Measurements from ENCODE around the gene CPLX3.

The CPLX3 gene

DNA sequence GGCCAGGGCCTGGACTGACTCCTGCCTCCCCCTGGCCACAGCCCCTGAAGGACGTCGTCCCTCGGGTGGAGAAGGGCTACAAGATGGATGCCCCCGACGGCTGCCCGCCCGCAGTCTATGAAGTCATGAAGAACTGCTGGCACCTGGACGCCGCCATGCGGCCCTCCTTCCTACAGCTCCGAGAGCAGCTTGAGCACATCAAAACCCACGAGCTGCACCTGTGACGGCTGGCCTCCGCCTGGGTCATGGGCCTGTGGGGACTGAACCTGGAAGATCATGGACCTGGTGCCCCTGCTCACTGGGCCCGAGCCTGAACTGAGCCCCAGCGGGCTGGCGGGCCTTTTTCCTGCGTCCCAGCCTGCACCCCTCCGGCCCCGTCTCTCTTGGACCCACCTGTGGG is 24.1 kb upstream of the CPLX3 start:
- DNase-seq (ENCODE audit: low read depth, low spot score), result no peak

DNA sequence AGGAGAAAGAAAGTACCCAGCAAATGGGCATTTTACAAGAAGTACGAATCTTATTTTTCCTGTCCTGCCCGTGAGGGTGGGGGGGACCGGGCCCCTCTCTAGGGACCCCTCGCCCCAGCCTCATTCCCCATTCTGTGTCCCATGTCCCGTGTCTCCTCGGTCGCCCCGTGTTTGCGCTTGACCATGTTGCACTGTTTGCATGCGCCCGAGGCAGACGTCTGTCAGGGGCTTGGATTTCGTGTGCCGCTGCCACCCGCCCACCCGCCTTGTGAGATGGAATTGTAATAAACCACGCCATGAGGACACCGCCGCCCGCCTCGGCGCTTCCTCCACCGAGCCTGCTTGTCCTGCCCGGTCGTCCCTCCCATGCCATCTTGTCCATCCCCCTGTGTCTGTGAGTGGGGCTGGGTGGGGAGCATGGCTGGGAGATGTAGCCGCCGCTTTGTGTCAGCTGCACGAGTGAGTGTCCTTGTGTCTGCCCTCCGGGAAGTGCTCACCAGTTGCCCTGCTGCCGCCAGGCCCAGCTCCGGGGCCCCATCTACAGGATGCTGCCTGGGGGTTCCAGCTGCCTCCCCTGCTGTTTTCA is 23.5 kb upstream of the CPLX3 start:
- DNase-seq (ENCODE audit: low read depth, low spot score), result no peak

DNA sequence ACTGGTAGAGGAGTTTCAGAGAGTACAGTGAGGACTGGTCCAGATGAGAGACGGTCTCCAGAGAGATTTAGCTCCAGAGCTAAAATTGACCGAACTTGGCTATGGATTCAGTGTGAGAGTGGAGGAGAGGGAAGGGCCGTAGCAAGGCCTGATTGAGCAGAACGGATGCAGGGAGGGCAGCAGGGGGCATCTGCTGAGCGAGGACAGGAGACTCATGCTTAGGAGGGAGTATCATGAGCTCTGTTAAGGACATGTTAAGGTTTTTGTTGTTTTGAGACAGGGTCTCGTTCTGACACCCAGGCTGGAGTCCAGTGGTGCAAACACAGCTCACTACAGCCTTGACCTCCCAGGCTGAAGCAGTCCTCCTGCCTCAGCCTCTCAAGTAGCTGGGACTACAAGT is 21.5 kb upstream of the CPLX3 start:
- DNase-seq (ENCODE audit: low read depth, low spot score), result no peak

DNA sequence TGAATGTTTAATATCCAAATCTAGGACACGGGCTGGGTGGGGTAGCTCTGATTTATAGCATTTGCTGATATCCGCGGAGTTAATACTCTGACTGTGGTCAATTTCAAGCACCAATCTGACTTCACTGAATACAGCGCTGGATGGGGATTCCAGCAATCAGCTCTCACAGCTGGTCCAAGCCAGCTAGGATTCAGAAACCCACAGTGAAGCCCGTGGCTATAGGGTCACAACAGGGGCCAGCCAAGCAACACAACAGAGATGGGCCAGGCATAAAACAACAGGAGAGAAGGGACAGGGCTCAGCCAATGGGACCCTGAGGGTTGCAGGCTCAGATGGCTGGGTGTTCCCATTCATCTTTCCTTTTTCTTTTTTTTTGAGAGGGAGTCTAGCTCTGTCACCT is 19.1 kb upstream of the CPLX3 start:
- no peak for DNase-seq (ENCODE audit: low read depth, low spot score)

DNA sequence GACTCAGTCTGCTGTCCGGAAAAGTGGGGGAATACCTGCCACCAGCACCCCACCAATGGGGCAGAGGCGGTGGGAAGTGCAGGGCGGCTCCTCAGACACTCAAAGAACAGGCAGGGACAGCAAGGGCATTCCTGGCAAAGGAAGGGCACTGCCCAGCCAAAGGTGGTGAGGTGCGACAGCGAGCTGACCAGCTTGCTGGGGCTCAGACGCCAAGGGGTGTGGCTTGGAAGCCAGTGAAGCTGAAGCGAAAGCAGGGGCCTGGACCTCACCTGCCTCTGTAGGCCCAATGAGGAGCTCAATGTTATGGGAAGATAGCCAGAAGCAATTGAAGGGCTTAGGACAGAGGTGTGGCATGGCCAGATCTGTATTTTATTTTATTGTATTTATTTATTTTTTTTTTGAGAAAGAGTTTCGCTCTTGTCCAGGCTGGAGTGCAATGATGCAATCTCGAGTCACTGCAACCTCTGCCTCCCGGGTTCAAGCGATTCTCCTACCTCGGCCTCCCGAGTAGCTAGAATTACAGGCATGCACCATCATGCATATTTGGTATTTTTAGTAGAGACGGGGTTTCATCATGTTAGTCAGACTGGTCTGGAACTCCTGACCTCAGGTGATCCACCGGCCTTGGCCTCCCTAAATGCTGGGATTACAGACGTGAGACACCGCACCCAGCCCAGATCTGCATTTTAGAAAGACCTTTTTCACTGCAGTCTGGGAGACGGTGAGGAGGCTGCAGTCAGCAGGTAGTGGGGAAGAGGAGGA is 18.2 kb upstream of the CPLX3 start:
- DNase-seq (ENCODE audit: low read depth, low spot score), result no peak

DNA sequence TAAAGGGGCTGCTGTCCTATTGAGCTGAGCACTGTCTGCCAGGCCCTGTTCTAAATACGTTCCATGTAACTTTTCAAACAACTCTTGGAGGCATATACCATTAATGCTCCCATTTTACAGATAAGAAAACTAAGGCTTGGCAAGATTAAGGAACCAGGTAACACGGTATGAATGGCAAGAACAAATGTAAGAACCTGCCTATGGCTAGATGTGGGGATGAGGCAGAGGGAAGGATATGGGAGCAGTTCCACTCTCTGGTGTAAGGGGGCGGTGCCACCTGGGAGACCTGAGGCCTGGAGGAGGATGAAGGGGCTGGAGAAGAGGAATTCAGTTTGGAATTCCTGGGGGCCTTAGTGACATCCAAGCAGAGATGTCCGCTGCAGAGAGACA is 17.6 kb upstream of the CPLX3 start:
- DNase-seq (ENCODE audit: low read depth, low spot score), result no peak

DNA sequence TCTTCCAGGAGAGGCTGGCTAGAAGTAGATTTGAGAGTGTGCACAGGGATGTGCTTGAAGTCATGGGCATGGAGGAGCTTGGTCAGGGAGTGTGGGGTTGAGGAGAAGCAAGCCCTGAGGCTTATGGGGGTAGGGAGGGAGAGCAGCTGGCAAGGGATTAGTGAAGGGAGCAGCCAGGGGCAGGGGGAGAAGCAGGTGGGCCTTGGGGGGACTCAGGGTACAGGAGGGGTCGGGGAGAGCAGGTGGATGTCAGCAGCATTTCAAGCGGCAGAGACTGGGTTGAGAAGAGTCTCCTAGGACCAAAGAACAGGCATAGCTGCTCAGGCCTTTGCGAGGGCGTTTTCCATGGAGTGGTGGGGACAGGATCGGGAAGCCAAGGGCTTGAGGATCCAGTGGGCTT is 17.2 kb upstream of the CPLX3 start:
- no peak for DNase-seq (ENCODE audit: low read depth, low spot score)

DNA sequence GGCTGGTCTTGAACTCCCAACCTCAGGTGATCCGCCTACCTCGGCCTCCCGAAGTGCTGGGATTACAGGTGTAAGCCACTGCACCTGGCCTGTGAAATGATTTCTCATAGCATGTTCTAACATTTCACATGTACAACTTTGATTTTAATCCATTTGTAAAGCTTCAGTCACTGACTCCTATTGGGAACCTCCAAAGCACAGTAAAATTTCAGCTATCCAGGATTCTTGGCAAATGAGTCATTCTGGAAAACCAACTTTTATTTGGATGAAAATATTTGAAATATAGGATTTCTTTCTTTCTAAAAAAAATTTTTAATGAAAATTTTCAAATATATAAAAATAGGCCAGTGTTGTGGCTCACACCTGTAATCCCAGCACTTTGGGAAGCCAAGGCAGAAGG is 16.5 kb upstream of the CPLX3 start:
- DNase-seq (ENCODE audit: low read depth, low spot score), result no peak

DNA sequence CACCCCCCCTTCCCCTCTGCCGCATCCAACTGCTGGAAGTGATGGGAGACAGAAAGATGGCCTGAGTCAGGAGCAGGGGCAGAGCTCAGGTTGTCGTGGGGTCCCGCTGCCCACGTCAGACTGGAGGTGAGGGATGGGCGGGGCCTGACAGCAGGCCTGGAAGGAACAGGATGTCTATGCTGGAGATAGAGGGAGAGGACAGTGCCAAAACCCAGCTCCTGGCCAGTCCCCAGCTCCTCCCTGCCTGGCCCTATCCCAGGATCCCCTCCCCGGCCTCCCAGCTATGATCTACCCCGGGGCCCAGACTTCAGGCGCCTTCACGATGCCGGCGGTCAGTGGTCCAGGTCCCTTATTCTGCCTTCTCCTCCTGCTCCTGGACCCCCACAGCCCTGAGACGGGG is 13.9 kb upstream of the CPLX3 start, which contains the start of gene LMAN1L:
TSS of gene LMAN1L (plus strand) at position 303 of the 400 bp plus-strand sequence. CDS start at position 323, 20 bp downstream.
- no peak for DNase-seq (ENCODE audit: low read depth, low spot score)

DNA sequence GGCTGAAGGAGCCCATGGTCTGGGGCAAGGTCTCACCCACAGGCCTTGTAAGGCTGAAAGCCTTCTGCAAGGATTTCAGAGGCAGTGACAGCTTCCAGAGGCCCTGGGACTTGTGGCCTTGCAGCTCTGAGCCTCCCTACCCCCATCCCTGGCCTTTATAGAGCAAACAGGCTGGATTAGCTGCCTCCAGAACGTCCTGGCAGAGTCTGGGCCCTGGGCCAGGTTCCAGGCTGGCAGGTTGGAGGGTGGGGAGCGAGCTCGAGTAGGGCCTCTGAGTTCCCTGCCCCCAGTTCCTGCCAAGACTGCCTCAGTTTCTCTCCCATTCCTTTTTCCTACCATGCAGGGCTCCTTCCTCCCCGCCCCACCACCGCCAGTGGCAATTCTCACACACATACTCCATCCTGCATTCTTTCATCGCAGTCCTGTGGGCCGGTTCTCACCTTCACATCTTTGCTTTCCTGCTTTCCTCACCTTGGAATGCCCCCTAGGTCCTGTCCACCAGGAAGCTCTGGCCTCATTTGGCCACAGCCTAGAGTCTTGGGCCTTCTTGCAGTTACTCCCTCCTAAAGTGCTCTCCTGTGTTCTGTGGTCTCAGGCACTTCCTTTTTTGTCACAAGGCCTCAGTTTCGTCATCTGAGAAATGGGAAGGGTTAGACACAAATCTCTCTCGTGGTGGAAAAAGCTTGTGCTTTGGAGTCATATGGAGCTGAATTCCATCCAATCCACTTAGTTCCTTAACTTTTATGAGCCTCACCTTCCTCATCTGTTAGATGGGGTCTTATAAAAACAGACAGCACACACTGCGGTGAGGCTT is 11.1 kb upstream of the CPLX3 start:
- DNase-seq (ENCODE audit: low read depth, low spot score), result no peak

DNA sequence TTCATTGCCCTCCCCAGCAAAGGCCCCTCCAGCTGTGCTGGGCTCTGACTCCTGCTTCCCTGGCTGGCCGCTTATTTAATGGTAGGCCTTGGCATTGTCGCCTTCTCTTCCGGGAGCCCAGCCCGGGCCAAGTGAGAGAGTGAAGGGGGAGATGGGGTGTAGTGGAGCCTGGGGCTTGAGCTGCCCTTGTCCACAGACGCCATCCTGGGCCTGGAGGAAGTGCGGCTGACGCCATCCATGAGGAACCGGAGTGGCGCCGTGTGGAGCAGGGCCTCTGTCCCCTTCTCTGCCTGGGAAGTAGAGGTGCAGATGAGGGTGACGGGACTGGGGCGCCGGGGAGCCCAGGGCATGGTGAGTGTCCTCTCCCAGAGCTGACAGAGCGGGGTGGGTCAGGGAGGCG is 10.5 kb upstream of the CPLX3 start:
- DNase-seq (ENCODE audit: low read depth, low spot score), result no peak

DNA sequence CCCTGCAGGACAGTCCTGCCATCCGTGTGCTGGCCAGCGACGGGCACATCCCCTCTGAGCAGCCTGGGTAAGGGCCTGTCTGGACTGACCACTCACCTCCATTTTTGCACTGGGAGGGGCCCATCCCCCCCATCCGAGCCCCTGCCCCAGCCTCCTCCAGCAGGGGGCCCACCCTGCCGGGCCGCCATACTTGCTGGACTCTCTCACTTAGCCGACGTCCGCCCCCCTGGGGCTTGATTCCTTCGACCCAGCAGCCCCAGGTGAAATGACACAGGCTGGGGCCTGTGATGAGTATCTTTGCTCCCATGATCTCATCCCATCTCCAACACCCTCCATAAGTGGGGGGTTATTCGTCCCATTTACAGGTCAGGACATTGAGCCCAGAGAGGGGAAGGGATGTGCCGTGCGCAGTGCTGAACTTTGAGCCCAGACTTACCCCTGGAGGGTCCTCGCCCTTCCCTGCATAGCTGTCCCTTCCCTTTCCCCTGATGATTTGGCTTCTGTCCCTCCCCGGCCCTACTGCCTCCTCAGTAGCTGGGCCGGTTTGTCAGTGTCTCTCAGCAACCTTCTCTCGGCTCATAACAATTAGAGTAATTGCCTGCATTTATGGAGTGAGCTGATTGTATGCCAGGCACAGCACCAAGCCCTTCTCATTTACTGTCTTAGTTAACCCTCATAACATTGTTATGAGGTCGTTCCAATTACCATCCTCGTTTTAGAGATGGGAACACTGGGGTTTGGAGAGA is 9.6 kb upstream of the CPLX3 start:
- DNase-seq (ENCODE audit: low read depth, low spot score), result no peak

DNA sequence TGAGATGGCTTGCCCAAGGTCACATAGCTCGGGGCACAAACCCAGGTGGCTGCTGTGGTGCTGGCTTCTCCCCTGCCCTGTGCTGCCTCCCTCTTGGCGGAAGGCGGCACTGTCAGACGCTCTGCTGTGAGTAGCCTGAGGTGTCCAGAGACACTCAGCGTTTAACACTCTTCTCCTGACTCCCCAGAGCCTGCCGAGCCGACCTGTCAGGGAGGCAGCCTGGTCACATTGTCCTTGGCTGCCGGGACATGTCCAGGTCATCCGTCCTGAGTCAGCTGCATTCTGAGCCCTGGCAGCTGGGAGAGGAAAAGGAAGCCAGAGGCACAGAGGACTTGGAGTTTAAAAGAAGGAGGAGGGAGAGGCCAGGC is 9.1 kb upstream of the CPLX3 start:
- DNase-seq (ENCODE audit: low read depth, low spot score), result no peak

DNA sequence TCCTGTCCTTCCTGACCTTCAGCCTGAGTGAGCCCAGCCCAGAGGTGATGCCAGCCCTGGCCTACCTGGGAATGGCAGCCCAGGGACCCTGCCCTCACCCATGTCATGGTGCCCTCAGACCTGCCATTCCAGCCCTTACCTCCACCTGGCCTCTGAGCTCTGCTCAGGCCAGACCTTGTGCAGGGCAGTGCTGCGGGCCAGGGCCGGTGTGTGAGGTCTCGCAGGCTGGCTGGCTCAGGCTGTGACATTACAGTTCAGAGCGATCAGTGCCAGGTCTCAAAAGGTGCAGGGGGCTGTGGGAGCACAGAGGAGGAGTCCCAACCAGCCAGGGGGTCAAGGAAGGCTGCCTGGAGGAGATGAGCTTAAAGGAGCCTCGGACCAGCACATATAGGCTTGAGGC is 6.4 kb upstream of the CPLX3 start:
- DNase-seq (ENCODE audit: low read depth, low spot score), result no peak

DNA sequence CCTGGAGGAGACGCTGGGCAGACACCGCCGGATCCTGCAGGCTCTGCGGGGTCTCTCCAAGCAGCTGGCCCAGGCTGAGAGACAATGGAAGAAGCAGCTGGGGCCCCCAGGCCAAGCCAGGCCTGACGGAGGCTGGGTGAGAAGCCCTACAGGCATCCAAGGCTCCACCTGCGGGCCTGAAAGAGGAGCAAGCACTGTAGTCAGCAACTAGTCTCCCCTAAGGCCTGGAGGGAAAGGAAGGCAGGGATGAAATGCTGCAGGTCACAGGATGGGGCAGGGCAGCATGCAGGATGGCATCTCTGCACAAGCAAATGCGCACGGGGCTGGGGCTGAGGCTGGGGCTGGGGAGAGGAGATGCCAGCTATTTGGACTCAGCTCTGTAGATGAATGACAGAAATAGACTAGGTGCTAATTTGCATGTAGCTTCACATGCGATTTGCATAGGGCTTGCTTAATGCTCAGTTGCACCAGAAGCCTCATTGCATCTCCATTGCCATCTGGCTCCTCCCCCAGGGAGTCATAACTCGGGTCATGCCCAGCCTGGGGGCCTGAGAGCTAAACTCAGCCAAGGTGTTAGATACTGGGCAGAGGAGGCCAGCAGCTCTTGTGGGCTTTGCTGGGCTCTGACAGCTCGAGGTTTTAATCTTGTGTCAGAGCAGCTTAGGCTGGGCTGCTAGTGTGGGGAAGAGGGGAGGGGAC is 5.2 kb upstream of the CPLX3 start:
- no peak for DNase-seq (ENCODE audit: low read depth, low spot score)

DNA sequence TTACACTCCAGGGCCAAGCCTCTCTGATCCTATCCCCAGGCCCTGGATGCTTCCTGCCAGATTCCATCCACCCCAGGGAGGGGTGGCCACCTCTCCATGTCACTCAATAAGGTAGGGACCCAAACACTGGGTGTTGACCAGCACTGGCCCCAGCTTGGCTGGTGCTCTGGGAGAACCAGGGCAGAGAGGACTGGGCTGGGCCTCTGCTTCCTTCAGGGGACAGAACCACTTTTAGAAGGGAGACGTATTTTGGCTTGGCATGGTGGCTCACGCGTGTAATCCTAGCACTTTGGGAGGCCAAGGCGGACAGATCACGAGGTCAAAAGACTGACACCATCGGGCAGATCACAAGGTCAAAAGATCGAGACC is 4.7 kb upstream of the CPLX3 start:
- DNase-seq (ENCODE audit: low read depth, low spot score), result no peak

DNA sequence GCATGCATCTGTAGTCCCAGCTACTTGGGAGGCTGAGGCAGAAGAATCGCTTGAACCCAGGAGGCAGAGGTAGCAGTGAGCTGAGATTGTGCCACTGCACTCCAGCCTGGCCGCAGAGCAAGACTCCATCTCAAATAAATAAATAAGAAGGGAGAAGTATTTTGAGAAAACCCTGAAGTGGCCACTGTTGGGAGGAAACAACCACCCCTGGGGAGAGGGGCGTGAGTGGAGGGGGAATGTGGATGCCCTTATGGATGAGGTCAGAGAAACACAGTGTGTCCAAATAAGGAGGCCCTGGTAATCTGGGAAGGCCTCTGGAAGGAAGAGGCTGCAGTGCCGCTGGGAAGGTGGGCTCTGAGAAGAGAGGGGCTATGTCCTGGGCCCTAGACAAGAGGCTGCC is 4.2 kb upstream of the CPLX3 start:
- DNase-seq (ENCODE audit: low read depth, low spot score), result no peak

DNA sequence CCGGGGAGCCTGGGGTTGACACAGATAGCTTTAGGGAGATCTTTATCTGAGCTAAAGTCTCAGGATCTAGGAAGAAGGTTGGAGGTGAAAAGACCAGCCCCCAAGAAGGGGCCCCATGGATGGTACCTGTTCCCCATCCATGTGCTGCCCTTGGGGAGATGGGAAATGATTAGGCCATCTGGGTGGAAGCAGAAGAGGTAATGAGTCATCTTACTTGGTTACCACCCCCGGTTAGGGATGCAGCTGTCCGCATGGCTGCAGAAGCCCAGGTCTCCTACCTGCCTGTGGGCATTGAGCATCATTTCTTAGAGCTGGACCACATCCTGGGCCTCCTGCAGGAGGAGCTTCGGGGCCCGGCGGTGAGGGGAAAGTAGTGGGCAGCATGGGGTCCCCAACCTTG is 3.1 kb upstream of the CPLX3 start:
- DNase-seq (ENCODE audit: low read depth, low spot score), result no peak

DNA sequence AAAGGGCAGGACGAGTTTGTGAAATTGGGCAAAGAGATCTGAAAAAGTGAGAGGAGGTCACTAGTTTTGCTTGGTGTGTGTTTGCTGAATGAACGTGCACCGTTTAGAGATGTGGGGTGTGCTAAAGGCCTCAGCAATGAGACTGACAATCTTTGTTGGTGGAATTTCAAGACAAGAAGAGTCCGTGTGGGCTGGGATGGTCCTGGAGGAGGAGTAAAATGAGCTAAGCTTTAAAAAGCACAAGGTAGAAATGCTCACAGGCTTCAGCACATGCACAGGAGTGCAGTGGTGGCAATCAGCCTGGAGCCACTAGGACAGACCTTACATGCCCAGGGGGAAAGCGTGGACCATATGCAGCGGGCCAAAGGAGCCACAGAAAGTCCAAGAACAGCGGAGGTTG is 1.5 kb upstream of the CPLX3 start:
- no peak for DNase-seq (ENCODE audit: low read depth, low spot score)

DNA sequence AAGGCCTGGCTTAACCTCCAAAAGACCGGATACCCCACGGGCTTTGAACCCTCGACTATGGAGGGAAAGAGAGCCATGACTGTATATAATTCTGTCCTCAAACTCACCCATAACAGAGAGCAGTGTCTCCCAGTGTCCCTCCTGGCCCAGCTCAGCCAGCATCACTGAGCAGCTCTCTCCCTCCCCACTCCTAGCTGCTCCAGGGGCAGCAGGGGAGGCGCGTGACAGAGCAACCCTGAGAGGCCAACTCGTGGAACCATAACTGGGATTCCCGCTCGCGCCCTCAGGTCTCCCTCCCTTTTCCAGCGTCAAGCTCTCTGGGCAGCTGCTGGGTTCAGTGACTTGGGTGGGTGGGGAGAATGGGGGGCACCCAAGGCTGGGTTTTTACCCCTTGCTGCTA is 561 bp upstream of the CPLX3 start:
- no peak for DNase-seq (ENCODE audit: low read depth, low spot score)

DNA sequence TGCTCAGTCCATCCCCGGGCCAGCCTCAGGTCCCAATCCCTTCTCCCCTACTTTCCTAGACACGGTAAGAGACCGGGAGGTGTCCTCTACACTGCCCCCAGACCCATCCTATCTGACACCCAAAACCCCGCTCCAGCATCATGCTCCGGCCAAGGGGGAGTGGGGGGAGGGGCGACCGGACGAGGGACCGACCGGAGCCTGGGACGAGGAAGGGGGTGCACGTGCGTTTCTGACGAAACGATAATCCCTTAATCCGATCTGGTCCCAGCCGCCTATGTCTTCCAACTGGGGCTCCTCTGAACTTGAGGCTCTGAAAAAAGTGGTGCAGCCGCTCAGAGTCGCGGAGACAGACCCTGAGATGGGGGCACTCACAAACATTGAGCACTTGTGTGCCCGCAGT is 494 bp downstream of the CPLX3 start:
- DNase-seq (ENCODE audit: low read depth, low spot score), result no peak

DNA sequence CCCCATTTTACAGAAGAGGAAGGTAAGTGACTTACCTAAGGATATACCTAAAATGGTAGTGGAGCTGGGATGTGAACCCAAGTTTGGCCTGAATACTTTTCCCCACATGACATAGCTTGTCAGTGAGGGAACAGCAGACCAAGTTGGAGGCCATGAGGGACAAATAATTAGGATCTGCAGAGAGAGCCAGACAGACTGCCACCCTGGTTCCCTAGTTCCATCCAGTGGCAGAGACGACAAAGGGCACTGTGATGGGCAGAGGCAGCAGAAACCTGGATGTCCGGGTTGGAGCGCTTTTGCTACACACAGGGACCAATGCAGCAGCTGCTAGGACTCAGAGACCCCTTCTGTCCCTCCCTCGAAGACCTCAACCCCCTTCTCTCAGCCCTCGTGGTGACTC is 1.2 kb downstream of the CPLX3 start:
- no peak for DNase-seq (ENCODE audit: low read depth, low spot score)
